H1 (cell line): ENCODE measurements around the gene TBC1D2B.

Source experiments
- PHF8 ChIP-seq: fragments of 200-600 bp; sonication (generic); conservative IDR thresholded peaks from 2 replicates; pipeline ENCODE4 v1.7.1; 2012; ENCODE audit warnings: low read depth, mild to moderate bottlenecking, inconsistent platforms, low read length, moderate library complexity
- POLR2AphosphoS5 ChIP-seq: IDR thresholded peaks from 2 replicates; pipeline ENCODE4 v1.6.1; 2011; ENCODE audit warnings: low read depth, low read length

GRCh38 chr15:78072080-78072892 lies 5.2 kb downstream of the TBC1D2B start:
- no peak for TF ChIP-seq POLR2AphosphoS5
- TF ChIP-seq PHF8, result no peak
